HG03108 (cell line): ENCODE data around the gene ZFP91.

Experiments
- ATAC-seq: cut with Tn5 transposase; IDR thresholded peaks from one replicate; pipeline ENCODE4 v1.9.1; 2021; ENCODE audit warnings: moderate library complexity; ENCODE audit not compliant: unreplicated experiment

Gene ZFP91

GRCh38 chr11:58582437-58582836, 3.6 kb downstream of the ZFP91 start:
- ATAC-seq, result no peak

GRCh38 chr11:58586998-58587397, 8.1 kb downstream of the ZFP91 start:
- ATAC-seq, result no peak

- ATAC-seq, result no peak
Observed at GRCh38 chr11:58591659-58592058, 12.8 kb downstream of the ZFP91 start.

DNA sequence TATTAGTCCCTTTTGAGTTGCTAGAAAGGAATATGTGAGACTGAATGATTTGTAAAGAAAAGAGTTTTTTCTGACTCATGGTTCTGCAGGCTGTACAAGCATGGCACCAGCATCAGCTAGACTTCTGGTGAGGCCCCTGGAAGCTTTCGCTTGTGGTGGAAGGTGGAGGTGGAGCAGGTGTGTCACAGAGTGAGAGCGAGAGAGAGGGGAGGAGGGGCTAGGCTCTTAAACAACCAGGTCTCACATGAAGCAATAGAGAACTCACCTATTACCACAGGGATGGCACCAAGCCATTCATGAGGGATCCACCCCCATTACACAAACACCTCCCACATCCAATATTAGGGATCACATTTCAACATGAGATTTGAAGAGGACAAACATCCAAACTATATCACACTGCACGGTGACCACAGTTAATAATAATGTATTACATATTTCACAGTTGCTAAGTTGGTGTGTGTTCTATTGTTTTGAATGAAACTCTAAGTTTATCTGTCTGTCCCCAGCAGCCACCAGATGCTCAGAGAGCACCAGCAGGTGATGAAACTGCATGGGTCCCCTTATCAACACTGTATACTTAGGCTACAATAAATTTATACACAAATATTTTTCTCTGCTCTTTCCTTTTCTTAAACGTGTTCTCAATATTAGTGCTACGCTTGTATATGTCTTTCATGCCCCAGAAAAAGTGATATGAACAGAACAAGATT, 14.1 kb downstream of the ZFP91 start:
- ATAC-seq, result no peak

GRCh38 chr11:58594826-58595225, 16.0 kb downstream of the ZFP91 start:
- ATAC-seq, result no peak

- ATAC-seq, result no peak
Observed at GRCh38 chr11:58596621-58597020, 17.8 kb downstream of the ZFP91 start.

GRCh38 chr11:58597486-58598144, 18.8 kb downstream of the ZFP91 start:
- no peak for ATAC-seq

DNA sequence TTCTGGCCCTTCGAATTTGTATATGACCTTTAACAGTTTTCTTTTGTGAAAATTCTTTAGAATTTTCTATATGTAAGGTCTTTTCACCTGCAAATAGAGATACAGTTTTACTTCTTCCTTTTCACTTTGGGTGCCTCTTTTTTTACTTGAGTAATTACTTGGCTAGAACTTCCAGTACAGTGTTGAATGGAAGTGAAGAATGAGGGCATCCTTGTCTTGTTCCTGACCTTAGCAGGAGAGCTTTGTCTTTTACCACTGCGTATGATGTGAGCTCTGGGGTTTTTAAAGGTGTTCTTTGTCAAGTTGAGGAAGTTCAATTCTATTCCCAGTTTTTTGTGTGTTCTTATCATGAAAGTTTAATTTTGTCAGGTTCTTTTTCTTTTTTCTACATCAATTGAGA, 21.6 kb downstream of the ZFP91 start:
- ATAC-seq, result no peak

DNA sequence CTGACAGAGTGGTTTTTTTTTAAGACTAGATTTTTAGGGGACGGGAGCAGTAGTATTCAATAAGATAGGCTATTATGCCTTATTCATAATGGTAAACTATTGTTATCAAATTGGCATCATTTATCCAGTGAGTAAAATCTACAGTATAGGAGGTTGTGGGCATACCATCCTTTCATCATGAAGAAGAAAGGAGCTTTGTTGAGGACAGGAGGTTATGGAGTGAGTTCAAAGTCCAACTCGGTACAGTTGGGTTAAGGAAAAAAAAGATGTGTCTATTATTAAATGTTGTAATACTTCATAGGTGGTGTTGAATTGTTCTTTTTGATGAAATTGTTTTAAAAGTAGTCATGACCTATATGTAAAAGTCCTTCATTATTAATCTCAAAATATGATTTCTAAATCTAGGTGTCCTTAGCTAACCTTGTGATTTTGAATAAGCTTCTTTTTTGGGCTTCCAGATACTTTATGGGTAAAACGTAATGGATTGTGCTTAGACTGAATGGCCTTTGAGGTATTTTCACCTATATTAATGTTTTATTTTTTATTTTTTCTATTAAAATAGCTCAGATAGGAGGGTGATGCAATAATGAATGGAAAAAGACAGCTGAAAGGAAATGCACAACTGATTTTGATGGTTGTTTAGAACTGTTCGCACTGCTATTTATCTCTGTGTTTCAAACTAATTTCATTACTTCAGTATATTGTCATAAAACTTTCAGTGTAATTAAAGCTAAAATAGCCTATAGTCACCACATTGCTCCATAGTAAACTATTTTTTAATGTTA, 28.3 kb downstream of the ZFP91 start:
- ATAC-seq, result no peak

GRCh38 chr11:58608331-58608730, 29.5 kb downstream of the ZFP91 start:
- no peak for ATAC-seq

DNA sequence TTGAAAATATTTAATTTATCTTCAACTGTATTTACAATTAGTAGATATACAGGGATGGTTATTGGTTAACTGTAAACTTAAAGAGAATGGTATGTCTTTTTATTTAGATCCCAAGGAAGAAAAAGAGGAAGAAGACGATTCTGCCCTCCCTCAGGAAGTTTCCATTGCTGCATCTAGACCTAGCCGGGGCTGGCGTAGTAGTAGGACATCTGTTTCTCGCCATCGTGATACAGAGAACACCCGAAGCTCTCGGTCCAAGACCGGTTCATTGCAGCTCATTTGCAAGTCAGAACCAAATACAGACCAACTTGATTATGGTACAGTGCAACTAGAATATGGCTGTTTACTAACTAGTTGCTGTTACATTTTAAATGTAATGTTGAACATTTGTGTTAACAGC, 30.9 kb downstream of the ZFP91 start:
- no peak for ATAC-seq

DNA sequence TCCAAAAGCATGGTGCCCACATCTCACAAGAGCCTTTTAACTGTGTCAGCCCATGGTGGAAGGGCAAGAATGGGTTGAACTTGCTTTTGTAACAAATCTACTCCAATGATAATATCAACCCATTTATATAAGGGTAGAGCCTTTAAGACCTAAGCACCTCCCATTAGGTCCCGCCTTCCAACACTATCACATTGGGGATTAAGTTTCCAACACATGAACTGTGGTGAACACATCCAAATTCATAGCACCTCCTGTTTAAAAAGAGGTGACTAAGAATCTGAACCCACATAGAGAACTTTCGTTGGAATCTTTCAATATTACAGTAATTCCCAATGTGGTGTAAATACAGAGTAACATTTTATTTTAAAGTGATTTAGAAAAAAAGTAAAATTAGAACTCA, 34.4 kb downstream of the ZFP91 start:
- ATAC-seq, result no peak

GRCh38 chr11:58615559-58615958, 36.7 kb downstream of the ZFP91 start:
- ATAC-seq, result no peak

DNA sequence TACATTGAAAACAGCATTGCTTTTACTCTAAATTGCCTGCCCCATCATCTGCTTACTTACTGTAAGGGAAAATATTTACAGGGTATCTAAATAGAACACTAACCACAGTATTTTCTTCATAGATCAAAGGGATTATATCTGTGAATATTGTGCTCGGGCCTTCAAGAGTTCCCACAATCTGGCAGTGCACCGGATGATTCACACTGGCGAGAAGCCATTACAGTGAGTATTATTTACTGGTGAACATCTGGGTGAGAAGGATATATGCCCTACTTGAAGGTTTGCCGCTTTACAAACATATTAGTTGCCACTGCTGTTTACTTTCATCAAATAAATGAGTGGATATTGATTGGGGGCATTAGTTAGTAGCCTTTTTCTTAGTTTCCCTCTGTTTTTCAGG, 37.7 kb downstream of the ZFP91 start:
- ATAC-seq, result no peak

GRCh38 chr11:58617976-58618557, 39.2 kb downstream of the ZFP91 start:
- no peak for ATAC-seq

DNA sequence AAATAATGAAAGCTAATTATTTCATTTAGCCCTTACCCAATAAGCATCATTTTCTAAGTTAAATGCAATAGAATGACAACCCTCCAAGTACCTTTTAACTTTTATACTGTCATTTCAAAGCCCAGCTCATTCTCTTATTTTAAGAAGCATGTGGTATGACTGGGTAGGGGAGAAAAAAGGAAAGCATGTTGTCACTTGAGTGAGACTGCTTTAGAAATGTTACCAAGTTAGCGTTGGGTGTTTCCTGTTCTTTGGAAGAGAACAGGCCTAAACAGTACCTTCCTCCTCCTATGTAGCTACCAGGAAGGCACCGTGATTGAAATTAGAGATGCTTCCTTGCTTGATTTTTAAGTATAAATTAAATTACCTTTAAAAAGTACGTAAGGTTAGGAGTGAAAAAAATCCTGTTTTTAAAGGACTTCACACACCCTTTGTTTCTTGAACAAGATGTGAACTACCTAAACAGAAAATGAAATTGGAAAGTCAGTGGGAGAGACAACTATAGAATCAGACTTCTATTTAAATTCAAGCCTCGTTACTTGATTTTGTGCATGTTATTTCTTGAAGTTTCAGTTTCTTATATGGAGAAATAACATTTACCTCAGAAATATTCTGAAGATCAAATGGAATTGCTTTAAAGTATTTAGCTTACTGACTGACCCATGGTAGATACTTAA, 42.9 kb downstream of the ZFP91 start:
- ATAC-seq, result no peak

- ATAC-seq, result no peak
Observed at GRCh38 chr11:58622344-58622743, 43.5 kb downstream of the ZFP91 start, which contains the start of gene CNTF. Gene CNTF, plus strand, starts transcription at chr11:58622665. Its CDS starts 88 bp downstream, at chr11:58622753.

- no peak for ATAC-seq
Observed at GRCh38 chr11:58625086-58625485, 46.2 kb downstream of the ZFP91 start.

DNA sequence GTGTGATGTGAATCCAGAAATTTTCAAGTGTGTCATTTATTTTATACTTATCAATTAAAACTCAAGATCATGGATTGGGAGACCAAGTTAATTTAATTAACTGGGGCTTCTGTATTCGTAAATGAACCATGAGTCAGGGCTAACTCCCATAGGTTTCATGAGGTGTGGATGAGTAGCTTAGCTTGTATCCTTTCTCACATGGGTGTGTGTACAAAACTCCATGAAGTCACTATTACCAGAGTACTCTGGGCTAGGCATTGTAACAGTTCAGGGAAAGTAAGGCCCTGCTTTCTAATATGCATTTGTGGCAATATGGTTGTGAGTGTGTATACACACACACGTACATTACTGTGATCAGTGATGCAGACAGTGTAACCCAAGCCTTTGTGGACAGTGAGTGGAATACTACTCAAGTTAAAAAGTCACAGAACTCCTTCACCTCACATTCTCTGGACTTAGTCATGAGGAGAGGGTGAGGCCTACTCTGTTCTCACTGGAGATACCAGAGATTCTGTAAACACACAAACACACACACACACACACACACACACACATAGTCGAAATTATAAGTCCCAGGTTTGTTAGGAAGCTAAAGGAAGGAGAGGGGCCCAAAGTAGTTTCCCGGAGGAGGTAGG, 47.1 kb downstream of the ZFP91 start:
- no peak for ATAC-seq

- no peak for ATAC-seq
Observed at GRCh38 chr11:58626934-58627483, 48.1 kb downstream of the ZFP91 start.
